Amygdala (tissue), 56 donors: ENCODE results near the gene GUCY1B1.

Experiments
- DNase-seq, 56 donors: peaks; one replicate each; lab custom pipeline; 2025; lab: John Stamatoyannopoulos, UW

The GUCY1B1 gene

DNA sequence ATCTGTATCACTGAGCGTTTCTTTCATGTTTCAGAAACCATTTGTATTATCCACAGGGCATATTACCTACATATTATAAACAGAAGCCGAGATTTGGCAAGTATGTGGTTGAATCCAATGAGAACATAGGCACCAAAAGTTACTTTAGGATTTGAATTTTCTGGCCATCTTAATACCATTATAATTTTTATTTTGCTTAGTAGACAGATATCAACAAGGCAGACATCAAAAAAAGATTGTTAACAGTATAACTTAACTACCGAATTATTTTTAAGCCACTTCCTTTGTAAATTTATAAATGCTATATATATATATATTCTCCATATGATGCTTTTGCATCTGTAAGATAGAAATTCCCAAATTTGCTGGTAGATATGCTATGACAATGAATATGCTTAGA is 2.2 kb downstream of the GUCY1B1 start:
- DNase-seq, result no peak

DNA sequence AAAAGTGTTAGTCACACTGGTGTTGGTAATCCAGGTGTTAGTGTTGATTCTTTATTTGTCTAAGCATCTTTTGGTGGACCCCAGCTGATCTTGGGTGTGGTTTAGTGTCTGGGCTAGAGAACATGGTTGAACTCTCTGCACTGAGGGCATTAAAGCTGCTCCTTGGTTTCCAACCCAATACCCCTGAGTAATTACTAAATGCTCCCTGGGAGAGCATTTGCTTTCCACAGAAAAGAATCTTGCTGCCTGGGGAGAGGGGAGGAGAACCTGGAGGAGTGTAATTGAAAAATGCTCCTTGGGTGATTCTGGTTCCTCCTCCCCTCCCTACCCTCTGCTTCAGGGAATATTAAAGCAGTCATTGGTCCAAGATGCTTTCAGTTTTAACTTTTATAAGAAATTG is 3.1 kb downstream of the GUCY1B1 start:
- no peak for DNase-seq

DNA sequence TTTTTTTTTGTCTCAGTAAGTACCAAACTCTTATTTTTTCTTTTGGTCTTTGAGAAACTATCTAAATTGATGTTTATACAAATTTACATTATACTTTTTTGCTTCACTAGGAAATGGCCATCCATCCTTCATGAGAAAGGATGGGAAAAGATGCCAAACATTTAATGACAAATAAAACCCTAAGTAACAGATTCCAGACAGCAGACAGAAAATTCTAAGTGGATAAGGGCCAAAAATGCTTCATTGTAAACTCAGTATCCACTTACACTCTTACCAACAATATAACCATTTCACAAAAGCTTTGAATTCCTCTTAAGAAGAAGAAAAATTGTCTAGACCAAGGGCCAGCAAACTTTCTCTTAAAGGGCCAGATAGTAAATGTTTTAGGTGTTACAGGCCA is 3.5 kb downstream of the GUCY1B1 start:
- DNase-seq, result no peak

DNA sequence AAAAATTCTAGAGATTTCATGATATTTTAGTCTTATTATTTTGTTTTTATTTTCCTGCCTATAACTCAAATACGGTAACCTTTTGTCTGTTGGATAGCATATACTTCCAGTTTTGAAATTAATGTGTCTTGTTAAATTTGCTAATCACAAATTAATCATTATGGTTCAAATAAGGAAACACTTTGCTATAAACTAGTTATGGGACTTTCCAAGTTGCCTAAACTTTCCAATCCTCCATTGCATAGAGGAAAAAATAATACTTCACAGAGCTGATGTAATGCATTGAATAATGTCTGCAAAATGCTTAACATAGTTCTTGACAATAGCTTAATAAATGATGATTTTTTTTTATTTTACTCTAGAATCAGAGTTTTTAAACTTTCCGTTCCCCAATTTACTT is 4.7 kb downstream of the GUCY1B1 start:
- no peak for DNase-seq

DNA sequence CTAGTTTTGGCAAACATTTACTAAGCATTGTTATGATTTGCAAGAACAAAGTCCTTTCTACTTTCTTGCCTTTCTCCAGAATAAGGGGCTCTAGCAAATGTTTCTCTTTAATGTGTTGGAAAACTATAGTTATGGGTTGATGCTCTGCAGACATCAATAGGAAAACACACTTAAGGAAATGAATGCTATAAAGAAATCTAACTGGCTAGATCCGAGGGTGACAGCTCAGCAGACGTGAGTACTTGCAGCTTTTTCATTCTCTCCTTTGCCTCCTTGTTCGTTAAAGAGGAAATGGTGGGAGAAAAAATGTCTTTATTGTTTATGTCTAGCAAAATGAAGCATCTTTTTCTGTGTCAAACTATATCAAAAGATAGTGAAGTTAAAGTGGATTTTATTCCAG is 6.3 kb downstream of the GUCY1B1 start:
- no peak for DNase-seq

DNA sequence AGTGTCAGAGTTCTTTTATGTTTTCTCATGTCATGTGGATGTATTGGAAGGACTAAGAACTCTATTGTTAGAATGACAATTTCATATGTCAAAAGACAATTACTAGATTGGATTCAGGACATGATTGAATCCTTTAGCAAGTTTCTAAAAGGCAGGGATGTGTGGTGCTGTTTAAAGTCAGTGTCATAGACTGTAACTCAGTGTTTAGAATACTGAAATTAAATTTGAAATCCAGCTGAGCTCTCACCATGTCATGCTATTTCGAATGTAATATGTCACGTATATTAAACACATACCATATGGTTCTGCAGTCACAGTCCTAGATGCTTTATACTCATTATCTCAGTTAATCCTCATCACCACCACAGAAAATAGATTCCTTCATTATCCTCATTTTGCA is 7.8 kb downstream of the GUCY1B1 start:
- DNase-seq, result no peak

DNA sequence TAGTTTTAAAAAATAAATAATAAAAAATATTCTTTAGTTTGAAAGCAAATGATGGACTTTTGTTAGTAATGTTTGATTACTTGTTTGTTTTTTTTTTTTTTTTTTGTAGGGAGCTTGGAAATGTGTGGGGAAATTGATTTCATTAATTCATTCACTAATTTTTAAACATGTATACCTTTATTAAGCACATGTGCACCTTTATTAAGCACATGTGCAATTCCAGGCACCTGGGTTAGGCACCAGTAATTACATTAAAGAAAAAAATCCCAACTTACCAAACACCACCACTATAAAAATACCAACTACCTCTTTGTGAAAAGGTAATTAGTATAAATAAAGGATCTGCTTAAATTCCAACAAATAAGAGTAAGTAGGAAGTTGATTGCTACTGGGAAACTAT is 9.5 kb downstream of the GUCY1B1 start:
- no peak for DNase-seq

DNA sequence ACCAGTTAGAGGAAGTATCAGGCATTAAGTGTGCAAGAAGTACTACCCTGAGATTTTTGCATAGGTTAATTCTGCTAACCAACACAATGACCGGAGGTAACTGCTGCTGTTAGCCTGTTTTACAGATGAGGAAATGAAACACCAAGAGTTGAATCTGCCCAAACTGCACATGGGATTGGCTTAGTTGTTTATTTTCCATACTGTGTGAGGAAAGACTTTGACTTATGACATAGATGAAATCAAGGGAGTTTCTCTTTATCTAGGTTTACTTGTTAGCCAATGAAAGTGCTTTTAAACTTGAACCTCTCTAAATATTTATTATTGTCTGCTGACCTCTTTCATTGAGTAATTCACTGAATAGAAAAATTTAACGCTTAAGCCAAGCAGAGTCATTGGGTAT is 10.3 kb downstream of the GUCY1B1 start:
- no peak for DNase-seq

DNA sequence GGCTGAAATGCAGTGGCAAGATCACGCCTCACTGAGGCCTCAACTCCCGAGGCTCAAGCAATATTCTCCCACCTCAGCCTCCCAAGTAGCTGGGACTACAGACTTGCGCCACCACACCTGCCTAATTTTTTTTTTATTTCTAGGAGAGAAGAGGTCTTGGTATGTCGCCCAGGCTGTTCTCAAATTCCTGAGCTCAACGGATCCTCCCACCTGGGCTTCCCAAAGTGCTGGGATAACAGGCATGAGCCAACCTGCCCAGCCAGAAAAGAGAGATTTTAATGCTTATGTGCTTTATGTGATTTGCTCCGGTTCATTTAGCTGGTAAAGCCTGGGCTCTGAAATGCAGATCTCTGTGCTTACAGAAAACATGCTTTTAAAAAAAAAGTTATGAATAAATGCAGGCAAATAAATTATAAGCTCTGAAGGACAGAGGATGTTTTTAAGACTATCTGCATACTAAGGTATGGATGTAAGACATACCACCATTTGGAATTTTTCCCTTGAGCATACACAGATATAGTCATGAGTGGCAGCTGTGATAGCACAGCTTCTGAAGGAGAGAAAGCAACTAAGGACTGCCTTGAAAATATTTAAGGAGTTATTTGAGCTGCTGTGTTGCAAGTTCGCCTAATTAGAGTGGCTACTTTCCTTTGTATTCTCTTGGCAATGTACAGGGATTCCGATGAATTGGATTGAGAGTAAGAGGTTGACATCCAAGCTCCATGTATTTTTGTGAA is 13.8 kb downstream of the GUCY1B1 start:
- no peak for DNase-seq

DNA sequence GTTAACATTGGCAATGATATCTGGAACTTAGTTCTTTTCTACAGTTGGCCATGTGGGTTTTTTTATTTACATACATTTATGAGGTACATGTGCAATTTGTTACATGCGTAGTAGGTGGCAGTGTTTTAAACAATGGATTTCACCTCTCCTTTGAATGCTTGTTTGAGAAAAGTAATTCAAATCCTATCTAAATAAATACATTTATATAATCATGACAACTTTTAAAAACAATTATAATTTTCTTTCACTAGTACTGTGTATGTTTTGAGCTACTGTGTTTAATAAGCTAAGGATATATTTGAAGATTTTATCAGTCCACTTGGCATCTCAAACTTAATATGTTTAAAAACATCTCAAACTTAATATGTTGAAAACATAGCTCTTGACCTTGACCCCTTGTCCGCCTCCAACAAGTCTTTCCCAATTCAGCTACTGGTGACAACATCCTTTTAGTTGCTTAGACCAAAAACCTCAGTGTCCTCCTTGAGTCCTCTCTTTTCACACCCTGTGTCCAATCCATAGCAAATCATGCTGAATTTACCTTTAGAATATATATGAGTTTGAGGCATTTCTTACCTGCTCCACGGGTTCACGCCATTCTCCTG is 14.5 kb downstream of the GUCY1B1 start:
- no peak for DNase-seq

DNA sequence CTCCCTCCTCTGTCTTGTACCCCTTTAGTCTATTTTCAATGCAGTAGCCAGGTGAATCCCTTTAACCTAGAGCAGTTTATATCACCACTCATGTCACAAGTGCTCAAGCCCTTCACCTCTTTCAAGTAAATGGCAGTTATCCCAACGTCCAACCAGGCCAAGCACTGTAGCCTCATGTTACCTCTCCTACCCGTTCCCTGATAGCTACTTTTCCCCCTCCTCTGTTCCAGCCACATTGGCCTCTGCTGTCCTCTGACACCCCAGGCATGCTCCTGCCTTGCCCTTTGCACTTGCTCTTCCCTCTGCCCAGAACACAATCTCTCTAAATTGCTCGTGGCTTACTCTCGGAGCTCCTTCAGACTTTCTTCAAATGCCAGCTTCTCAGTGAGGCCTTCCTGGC is 15.2 kb downstream of the GUCY1B1 start:
- no peak for DNase-seq

DNA sequence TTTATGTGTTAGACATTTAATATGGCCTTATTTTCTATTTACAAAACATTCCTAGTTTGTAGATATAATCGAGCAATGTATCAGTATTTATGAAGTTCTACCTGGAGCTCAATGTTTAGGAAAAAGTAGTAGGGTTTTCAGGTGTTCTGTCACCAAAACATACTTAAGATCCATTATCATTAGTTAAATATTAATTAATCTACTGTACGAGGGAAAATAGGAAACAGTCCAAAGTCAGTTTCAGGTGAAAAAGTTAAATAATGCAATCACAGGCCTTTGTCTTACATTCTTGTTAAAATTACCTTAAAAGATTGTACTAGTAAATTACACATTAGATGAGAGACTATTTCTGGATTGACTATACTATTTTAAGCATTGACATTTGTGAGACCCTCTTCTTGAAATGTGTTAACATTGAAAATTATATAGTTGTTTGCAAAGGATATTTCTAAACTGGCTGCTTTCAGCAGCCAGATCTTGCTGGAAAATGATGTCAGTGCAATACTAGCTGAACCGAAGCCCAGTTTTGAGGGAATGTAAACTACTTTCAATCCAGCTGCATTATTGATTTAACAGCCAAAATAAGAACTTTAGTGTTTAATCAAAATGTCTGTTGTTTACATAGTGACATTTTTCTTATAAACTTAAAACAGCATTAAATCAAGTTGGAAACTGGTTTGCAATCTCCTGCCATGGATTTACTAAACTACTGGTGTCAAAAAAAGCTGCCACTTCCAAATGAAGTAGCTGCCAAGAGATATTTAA is 19.3 kb downstream of the GUCY1B1 start:
- no peak for DNase-seq

DNA sequence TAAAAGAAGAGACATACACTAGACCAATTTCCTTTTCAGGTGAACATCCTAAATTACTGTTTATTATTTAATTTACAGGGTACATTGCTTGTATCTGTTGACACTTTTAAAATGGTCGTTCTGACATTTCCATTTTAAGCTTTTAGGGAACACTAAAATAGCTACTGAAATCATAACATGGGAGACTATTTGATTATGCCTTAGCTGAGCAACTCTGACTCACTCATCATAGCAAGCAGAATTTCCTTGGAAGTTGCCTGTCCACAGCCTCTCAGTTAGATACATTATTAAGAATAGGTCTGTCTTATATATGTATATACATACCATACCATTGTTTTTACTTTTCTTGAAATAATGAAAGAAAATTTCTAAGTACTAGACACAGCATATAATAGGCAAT is 22.0 kb downstream of the GUCY1B1 start:
- DNase-seq, result no peak

DNA sequence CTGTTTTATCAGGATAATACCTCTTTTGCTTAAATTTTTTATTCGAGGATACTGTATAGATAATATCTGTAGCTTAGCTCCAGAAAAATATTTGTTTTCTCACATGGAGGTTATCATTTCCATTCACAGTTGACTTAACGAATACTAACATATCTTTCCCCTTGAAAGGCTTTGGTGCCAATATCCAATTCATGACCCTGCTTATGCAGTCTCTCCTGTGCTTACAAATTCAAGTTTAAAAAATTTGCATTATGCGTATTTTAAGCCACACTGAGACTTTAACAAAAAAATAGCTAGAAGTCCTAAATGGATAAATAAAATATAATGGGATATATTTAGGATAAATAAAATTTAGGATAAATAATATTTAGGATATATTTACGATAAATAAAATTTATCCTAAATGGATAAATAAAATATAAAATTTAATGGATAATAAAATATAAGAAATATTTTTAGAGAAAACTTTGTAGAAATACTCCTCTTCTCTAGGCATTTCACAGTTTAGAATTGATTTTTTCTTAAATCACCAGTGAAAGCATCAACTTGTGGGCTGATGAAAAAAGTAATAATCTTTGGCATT is 22.5 kb downstream of the GUCY1B1 start:
- DNase-seq, result no peak

DNA sequence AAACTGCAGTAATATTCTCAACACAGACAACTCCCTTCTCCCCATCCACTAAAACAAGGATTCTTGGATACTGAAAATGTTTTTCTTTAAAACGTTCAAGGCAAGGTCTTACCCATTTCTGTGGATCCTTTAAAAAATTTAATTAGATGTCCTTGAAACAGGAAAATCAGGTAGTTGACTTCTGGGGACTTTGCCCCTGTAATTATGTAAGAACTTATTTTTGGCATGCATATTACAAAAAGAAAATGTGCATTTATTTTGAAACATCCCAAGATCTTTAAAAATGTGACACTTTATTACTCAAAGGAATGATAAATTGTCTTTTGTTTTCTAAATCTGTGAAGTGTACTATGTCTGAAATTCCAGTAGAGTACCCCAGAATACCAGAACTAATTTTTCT is 25.8 kb downstream of the GUCY1B1 start:
- DNase-seq, result no peak

DNA sequence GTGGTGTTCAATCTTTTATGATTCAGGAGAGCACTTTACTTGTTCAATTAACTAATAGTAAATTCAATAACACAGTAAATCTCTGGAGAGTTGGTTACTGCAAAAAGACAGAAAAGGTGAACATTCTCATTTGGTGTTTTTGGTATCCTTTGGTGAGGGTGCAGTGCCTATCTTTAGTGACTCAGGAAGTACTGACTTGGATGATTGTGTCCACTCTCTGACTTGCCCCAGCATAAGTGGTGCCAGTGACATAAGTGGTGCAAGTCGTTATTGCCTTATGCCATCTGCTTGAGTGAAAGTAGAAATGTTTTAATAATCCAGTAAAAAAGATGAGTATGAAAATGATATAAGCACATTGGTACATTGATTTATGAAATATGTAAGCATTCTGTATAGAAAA is 27.0 kb downstream of the GUCY1B1 start:
- no peak for DNase-seq

DNA sequence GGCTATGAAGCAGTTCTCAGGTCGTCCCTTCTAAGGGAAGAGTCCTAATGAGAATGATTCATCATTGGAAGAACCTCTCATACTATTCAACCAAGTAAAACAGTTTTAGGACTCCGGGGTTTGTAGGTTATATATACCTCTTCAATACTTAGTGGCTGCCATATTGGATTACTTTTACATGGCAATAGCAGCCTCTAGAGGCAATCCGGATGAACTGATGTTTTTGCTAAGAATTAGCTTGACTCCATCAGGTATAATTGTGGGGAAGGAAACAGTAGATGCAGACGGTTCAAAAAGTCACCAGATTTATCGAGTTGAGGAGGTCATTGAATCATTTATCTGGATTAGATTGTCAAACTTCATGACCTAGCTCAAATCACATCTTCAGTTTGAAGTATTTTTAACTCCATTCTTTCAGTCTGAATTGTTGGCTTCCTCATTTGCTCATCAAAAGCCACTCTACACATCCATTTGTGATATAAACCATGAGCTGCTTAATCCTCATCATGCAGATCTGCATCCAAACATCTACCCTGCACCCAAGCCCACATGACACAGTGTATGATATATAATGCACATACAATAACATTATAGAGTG is 28.4 kb downstream of the GUCY1B1 start:
- DNase-seq, result peak in 1 of 56 donors; percentile 2

DNA sequence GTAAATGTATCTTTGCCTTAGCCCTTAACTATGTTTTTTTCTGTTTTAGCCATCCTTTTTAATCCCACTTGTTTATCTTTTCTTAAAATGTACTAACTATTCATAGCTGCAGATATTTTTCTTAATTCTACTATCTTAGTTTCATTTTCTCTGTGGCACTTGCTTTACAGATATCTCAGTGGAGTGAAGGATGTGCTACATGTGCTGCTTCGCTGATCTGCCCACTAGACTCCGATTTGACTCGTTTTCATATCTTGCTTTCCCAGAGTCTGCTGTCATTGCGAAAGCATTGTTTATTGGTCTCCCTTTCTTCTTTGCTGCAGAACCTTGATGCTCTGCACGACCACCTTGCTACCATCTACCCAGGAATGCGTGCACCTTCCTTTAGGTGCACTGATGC is 30.6 kb downstream of the GUCY1B1 start:
- DNase-seq, result peak in 1 of 56 donors; percentile 5

DNA sequence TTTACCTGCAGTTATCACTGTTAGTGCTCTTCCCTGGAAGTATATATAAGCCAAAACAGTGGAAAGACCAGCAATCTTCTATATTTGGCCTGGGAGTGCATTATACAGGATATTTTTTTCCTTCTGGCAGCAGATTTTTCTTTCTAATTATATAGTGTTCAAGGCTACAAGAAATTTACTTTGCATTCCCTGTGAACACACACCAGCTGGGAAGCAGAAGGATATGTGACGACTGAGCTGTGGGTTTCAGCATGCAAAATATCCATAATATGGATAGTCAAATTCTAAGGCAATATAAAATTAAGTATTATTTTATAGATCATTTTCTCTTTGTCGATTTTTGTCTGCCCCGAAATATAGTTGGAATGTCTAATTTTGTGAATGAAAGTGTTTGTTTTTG is 31.2 kb downstream of the GUCY1B1 start:
- no peak for DNase-seq

DNA sequence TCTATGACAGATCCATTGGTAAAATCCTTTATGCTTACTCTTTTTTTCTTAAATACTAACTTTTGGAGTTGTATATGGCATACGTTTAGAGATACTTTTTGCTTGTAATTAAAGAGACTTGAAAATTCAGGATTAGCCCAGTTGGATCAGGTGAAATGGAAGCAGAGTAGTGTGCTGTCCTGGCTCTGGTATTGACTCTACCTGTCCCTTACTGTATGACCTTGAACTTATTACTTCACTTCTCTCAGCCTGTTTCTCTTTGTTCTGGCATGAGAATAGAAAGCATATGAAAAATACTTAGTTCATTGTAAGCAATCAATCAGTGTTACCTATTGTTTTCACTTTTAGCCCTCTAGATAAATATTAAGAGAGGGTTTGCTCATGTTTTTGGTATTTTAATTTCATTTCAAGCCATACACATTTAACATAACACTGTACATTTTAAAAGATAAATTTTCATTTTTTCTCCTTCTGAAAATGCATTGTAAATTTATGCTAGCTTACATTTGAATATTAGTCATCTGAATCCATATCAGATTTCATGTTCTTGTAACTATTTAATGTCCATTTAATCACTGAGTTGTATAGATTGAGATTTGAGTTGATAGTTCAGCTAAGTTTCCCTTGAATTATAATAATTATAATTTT is 35.9 kb downstream of the GUCY1B1 start:
- DNase-seq, result no peak

DNA sequence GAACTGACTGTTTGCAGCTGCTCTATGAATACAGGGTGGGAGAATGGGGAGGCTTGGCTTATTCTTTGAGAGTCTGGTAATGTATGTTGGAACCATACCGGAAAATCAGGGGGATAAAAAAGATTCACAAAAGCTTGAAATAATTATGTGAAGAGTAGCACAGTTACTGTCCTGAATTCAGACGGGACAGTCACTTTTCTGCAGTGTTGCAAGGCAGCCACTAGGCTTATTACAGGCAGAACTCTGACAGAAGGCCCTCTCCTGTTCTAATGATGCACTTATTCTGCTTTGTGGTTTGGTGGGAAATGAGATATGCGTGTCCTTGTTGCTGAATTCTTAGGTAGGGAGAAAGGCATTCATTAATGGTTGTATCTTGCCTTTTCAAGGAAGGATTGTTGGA is 37.2 kb downstream of the GUCY1B1 start:
- no peak for DNase-seq
